Neural cell (in vitro differentiated cells): ENCODE measurements around the gene BCCIP. TPM values are rescaled to one million over a fixed set of nuclear protein-coding genes. Genes with fewer than 3 reads are reported as not detected.

ENCODE experiments used
- H2AFZ ChIP-seq: fragments of 200-600, 300-800 bp; sonication (generic), shearing (Covaris generic); 2 replicates; pipeline ENCODE4 v1.6.0; 2014; ENCODE audit warnings: low read depth, mild to moderate bottlenecking, antibody characterized with exemption, low read length, moderate library complexity
- H3F3A ChIP-seq: fragments of 200-600 bp; shearing (Covaris generic); 2 replicates; pipeline ENCODE4 v1.6.1; 2016; ENCODE audit warnings: mild to moderate bottlenecking, moderate library complexity, mixed read lengths, antibody characterized with exemption, low read length; ENCODE audit not compliant: insufficient read depth, poor library complexity, severe bottlenecking
- H3K27ac ChIP-seq: fragments of 200-600, 300-800 bp; sonication (generic), shearing (Covaris generic); 2 replicates; pipeline ENCODE4 v1.5.1; 2014; ENCODE audit warnings: mild to moderate bottlenecking, low read length, moderate library complexity
- H3K27me3 ChIP-seq: fragments of 300-800, 200-600 bp; sonication (generic), shearing (Covaris generic); 2 replicates; pipeline ENCODE4 v1.6.0; 2014; ENCODE audit warnings: mild to moderate bottlenecking, low read depth, low read length, moderate library complexity; ENCODE audit not compliant: insufficient read depth
- H3K36me3 ChIP-seq: fragments of 300-800, 200-600 bp; sonication (generic), shearing (Covaris generic); 2 replicates; pipeline ENCODE4 v1.5.1; 2014; ENCODE audit warnings: mild to moderate bottlenecking, antibody characterized with exemption, low read length, moderate library complexity; ENCODE audit not compliant: insufficient read depth
- H3K4me2 ChIP-seq: fragments of 300-800, 200-600 bp; sonication (generic), shearing (Covaris generic); 2 replicates; pipeline ENCODE4 v1.6.0; 2014; ENCODE audit warnings: mild to moderate bottlenecking, low read length
- H3K4me3 ChIP-seq: fragments of 300-800, 200-600 bp; sonication (generic), shearing (Covaris generic); 2 replicates; pipeline ENCODE4 v1.5.1; 2014; ENCODE audit warnings: mild to moderate bottlenecking, low read length, moderate library complexity
- H3K79me2 ChIP-seq: fragments of 200-600 bp; shearing (Covaris generic); replicated peaks from 2 replicates; pipeline ENCODE4 v1.6.0; 2014; ENCODE audit warnings: mild to moderate bottlenecking, low read length, moderate library complexity; ENCODE audit not compliant: insufficient read depth
- H3K9ac ChIP-seq: fragments of 300-800, 200-600 bp; sonication (generic), shearing (Covaris generic); 2 replicates; pipeline ENCODE4 v1.6.1; 2016; ENCODE audit warnings: mild to moderate bottlenecking, low read length, mixed read lengths
- H3K9me2 ChIP-seq: fragments of 200-600 bp; shearing (Covaris generic); 2 replicates; pipeline ENCODE4 v1.6.1; 2016; ENCODE audit warnings: mild to moderate bottlenecking, low read length, mixed read lengths; ENCODE audit not compliant: insufficient read depth
- H3K9me3 ChIP-seq: fragments of 200-600, 300-800 bp; sonication (generic), shearing (Covaris generic); 2 replicates; pipeline ENCODE4 v1.6.1; 2016; ENCODE audit warnings: mild to moderate bottlenecking, mixed run types, low read length, moderate library complexity, mixed read lengths
- H4K20me1 ChIP-seq: fragments of 200-600 bp; shearing (Covaris generic); 2 replicates; pipeline ENCODE4 v1.6.1; 2016; ENCODE audit warnings: mild to moderate bottlenecking, mixed run types; ENCODE audit not compliant: insufficient read depth
- CTCF ChIP-seq: fragments of 450-650 bp; IDR thresholded peaks from 2 replicates; pipeline ENCODE4 v1.5.1; 2014; ENCODE audit warnings: antibody characterized with exemption, mild to moderate bottlenecking, moderate library complexity; ENCODE audit not compliant: poor library complexity, severe bottlenecking
- EP300 ChIP-seq: fragments of 450-650 bp; conservative IDR thresholded peaks from 2 replicates; pipeline ENCODE4 v1.6.1; 2014; ENCODE audit warnings: antibody characterized with exemption, mild to moderate bottlenecking, moderate library complexity; ENCODE audit not compliant: poor library complexity, severe bottlenecking
- EZH2 ChIP-seq: fragments of 200-600, 300-800 bp; shearing (Covaris generic), sonication (generic); IDR thresholded peaks from 2 replicates; pipeline ENCODE4 v1.6.1; 2014; ENCODE audit warnings: antibody characterized with exemption, low read length, borderline replicate concordance, mild to moderate bottlenecking; ENCODE audit not compliant: insufficient read depth, poor library complexity, severe bottlenecking
- MXI1 ChIP-seq: fragments of 450-650 bp; conservative IDR thresholded peaks from 2 replicates; pipeline ENCODE4 v1.6.1; 2014; ENCODE audit warnings: antibody characterized with exemption, mild to moderate bottlenecking; ENCODE audit not compliant: poor library complexity, severe bottlenecking
- POLR2AphosphoS5 ChIP-seq: IDR thresholded peaks from 2 replicates; pipeline ENCODE4 v1.6.1; 2012
- RAD21 ChIP-seq: fragments of 450-650 bp; conservative IDR thresholded peaks from 2 replicates; pipeline ENCODE4 v1.6.1; 2014; ENCODE audit warnings: antibody characterized with exemption, mild to moderate bottlenecking, moderate library complexity
- REST ChIP-seq: IDR thresholded peaks from 2 replicates; pipeline ENCODE4 v1.6.1; 2012; ENCODE audit warnings: borderline replicate concordance
- SMC3 ChIP-seq: fragments of 450-650 bp; conservative IDR thresholded peaks from 2 replicates; pipeline ENCODE4 v1.6.1; 2014; ENCODE audit warnings: antibody characterized with exemption, mild to moderate bottlenecking, moderate library complexity; ENCODE audit not compliant: poor library complexity
- TAF1 ChIP-seq: IDR thresholded peaks from 2 replicates; pipeline ENCODE4 v1.6.1; 2012; ENCODE audit warnings: low read depth
- polyA plus RNA-seq: library from polyadenylated mRNA; depleted of rRNA; stranded (reverse); fragments of >200 nt; gene quantifications from 2 replicates; pipeline ENCODE4 v1.2.3, GENCODE V29; 2014

The BCCIP gene
- polyA plus RNA-seq, 1 donor from 2014 or later = 95.8 TPM

GRCh38 chr10:125779403-125780327, 43.7 kb upstream of the BCCIP start:
- H3F3A ChIP-seq = no peaks in the 10 kb centered on the region
- no peaks in the 10 kb centered on the region for H3K27me3 ChIP-seq
- no peaks in the 10 kb centered on the region for H3K79me2 ChIP-seq
- no peaks in the 10 kb centered on the region for H4K20me1 ChIP-seq
- H3K4me2 ChIP-seq = no peak overlapping the region
- H3K9me3 ChIP-seq = no peaks in the 10 kb centered on the region
- no peak overlapping the region for H3K9ac ChIP-seq
- no peaks in the 10 kb centered on the region for H3K36me3 ChIP-seq
- no peak overlapping the region for H3K4me3 ChIP-seq
- no peak overlapping the region for H3K27ac ChIP-seq
- no peaks in the 10 kb centered on the region for H3K9me2 ChIP-seq
- TF ChIP-seq REST = no peak
- no peak for TF ChIP-seq TAF1
- TF ChIP-seq POLR2AphosphoS5 = no peak
- no peak for TF ChIP-seq CTCF
- no peak for TF ChIP-seq EP300
- TF ChIP-seq EZH2 = no peak
- no peak for TF ChIP-seq SMC3
- TF ChIP-seq MXI1 = no peak
- TF ChIP-seq RAD21 = no peak
- no peak overlapping the region for H2AFZ ChIP-seq

GRCh38 chr10:125781374-125781773, 42.0 kb upstream of the BCCIP start:
- H3K4me3 ChIP-seq = no peak overlapping the region
- TF ChIP-seq EP300 (no peak), TAF1 (no peak), CTCF (no peak), EZH2 (no peak), POLR2AphosphoS5 (no peak), MXI1 (no peak), RAD21 (no peak), REST (no peak), SMC3 (no peak)
- H3K27me3 ChIP-seq = no peaks in the 10 kb centered on the region
- H2AFZ ChIP-seq = no peak overlapping the region
- H3F3A ChIP-seq = no peaks in the 10 kb centered on the region
- H4K20me1 ChIP-seq = no peaks in the 10 kb centered on the region
- no peak overlapping the region for H3K27ac ChIP-seq
- no peak overlapping the region for H3K9ac ChIP-seq
- no peaks in the 10 kb centered on the region for H3K9me3 ChIP-seq
- no peaks in the 10 kb centered on the region for H3K79me2 ChIP-seq
- H3K36me3 ChIP-seq = no peaks in the 10 kb centered on the region
- H3K4me2 ChIP-seq = no peak overlapping the region
- no peaks in the 10 kb centered on the region for H3K9me2 ChIP-seq
